ENCODE results near the gene CGB2. TPM values are rescaled to one million over a fixed set of nuclear protein-coding genes. Genes with fewer than 3 reads are reported as not detected.
"Not testable (repeated sequence)": the region's sequence is repeated elsewhere in the genome, so short reads cannot be mapped to it uniquely, and the experiment has no call there.

Gene CGB2
- total RNA-seq: not detected

DNA sequence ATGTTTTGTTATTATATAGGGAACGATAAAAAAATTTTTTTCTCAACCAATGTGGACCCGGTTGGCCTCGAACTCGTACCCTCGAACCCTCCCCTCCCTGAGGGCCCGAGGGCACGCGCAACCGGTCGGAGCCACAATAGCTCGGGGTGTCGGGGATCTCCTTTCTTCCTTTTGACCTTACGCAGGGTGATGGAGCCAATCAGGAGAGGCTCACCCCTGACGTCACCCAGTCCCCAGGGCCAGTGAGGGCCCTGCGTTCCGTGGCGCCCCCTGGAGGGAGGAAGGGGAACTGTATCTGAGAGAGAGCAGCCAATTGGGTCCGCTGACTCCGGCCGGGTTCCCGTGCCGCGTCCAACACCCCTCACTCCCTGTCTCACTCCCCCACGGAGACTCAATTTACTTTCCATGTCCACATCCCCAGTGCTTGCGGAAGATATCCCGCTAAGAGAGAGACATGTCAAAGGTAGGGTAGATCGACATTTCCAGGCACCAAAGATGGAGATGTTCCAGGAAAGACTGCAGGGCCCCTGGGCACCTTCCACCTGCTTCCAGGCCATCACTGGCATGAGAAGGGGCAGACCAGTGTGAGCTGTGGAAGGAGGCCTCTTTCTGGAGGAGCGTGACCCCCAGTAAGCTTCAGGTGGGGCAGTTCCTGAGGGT, at the start of gene CGB2:
TSS of gene CGB2 (plus strand) at position 249 of the 660 bp plus-strand sequence. CDS start at position 455, 206 bp downstream.
- H3K27ac ChIP-seq; in situ Hi-C loops (cut with MboI; ENCODE audit: low pct_ligation_motif_present in 1 of 4, low pct_unique_long_range_greater_than_20kb in 1 of 4, low sequenced_read_pairs in 3 of 4); H3K4me1 ChIP-seq; H3K36me3 ChIP-seq; H3K27me3 ChIP-seq; DNase-seq; H3K9me3 ChIP-seq; H3K4me3 ChIP-seq; intact Hi-C loops (cut with DNase I; ENCODE audit: low total_unique reads): not testable (repeated sequence)
- TF ChIP-seq, protein P1, sequence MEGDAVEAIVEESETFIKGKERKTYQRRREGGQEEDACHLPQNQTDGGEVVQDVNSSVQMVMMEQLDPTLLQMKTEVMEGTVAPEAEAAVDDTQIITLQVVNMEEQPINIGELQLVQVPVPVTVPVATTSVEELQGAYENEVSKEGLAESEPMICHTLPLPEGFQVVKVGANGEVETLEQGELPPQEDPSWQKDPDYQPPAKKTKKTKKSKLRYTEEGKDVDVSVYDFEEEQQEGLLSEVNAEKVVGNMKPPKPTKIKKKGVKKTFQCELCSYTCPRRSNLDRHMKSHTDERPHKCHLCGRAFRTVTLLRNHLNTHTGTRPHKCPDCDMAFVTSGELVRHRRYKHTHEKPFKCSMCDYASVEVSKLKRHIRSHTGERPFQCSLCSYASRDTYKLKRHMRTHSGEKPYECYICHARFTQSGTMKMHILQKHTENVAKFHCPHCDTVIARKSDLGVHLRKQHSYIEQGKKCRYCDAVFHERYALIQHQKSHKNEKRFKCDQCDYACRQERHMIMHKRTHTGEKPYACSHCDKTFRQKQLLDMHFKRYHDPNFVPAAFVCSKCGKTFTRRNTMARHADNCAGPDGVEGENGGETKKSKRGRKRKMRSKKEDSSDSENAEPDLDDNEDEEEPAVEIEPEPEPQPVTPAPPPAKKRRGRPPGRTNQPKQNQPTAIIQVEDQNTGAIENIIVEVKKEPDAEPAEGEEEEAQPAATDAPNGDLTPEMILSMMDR (IDR thresholded peaks at IDR 0.05): peak in 1 of 5 experiments; percentile 26
- 45 to 93% methylated on average over 2 to 26 of the region's 28 CpGs for WGBS, 2 donors (ENCODE audit: low coverage in 1 of 2)

DNA sequence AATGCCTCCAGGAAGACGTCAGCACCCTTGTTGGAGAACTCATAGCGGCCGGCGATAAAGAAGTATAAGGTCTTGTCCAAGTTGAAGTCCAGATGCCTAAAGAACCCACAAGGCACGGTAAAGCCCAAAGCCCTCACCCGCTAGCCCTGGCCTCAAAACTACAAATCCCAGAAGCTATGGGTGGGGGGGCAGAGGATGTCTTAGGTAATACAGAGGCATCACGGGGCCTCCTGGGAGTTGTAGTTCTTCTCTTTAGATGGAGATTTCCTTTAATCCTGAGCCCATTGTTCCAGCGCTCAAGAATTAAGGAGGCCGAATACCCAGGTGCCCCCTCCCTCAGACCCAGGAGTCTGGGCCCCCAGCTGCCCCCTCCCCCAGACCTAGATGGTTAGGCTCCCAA, 49.4 kb upstream of the CGB2 start:
- intact Hi-C loops (cut with DNase I; ENCODE audit: low total_unique reads) (no loop called here), in situ Hi-C loops (cut with MboI; ENCODE audit: low pct_ligation_motif_present in 1 of 4, low pct_unique_long_range_greater_than_20kb in 1 of 4, low sequenced_read_pairs in 3 of 4) (no loop called here)
- TF ChIP-seq EP300 (IDR thresholded peaks at IDR 0.05; ENCODE audit: low read depth) (no peak), POLR2AphosphoS5 (IDR thresholded peaks at IDR 0.05) (no peak), POLR2A (IDR thresholded peaks at IDR 0.05) (no peak)
- TF ChIP-seq, protein P1 (IDR thresholded peaks at IDR 0.05): no peak
- H3K4me3 ChIP-seq: no peak overlapping the region
- H3K27me3 ChIP-seq: no peaks in the 10 kb centered on the region
- H3K9me3 ChIP-seq: no peaks in the 10 kb centered on the region
- 87% methylated on average over 9 of the region's 9 CpGs; no CpG with 5 or more reads in 1 of the 2 donors for WGBS, 2 donors (ENCODE audit: low coverage in 1 of 2)
- H3K4me1 ChIP-seq: peaks cover under 1 to 8% (median 4%) of the 10 kb centered on the region in 4 donors
- no peak overlapping the region for H3K27ac ChIP-seq
- DNase-seq: no peak
- peaks cover 0 to 35% (median 12%) of the 10 kb centered on the region in 4 donors for H3K36me3 ChIP-seq

DNA sequence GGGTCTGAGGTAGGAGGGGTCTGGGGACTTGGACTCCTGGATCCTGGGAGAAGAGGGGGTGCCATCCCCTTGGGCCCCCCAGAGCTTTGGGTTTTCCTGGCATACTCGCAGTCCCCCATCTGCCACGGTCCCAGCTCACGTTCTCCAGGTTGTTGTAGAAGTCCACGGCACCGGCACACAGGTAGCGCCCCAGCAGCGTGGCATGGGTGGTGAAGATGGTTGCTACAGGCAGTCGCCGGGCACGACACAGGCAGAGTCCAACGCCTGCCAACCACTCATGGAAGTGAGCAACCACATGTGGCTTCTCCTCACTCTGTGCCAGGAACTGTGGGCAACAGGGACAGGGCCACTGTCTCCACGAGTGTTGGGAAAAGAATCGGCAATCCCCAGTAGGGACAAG, 46.0 kb upstream of the CGB2 start:
- in situ Hi-C loops (cut with MboI; ENCODE audit: low pct_ligation_motif_present in 1 of 4, low pct_unique_long_range_greater_than_20kb in 1 of 4, low sequenced_read_pairs in 3 of 4) (no loop called here), intact Hi-C loops (cut with DNase I; ENCODE audit: low total_unique reads) (no loop called here)
- TF ChIP-seq EP300 (IDR thresholded peaks at IDR 0.05; ENCODE audit: low read depth) (no peak), POLR2AphosphoS5 (IDR thresholded peaks at IDR 0.05) (no peak), POLR2A (IDR thresholded peaks at IDR 0.05) (no peak)
- TF ChIP-seq, protein P1 (IDR thresholded peaks at IDR 0.05): no peak
- Histone ChIP-seq H3K36me3 (peaks cover 0 to 39% (median 11%) of the 10 kb centered on the region in 4 donors), H3K4me1 (peaks cover 0 to 3% (median 1%) of the 10 kb centered on the region in 4 donors), H3K9me3 (no peaks in the 10 kb centered on the region), H3K27me3 (no peaks in the 10 kb centered on the region), H3K27ac (no peak overlapping the region), H3K4me3 (no peak overlapping the region)
- no peak for DNase-seq
- WGBS, 2 donors (ENCODE audit: low coverage in 1 of 2): 96% methylated on average over 13 of the region's 13 CpGs; no CpG with 5 or more reads in 1 of the 2 donors

DNA sequence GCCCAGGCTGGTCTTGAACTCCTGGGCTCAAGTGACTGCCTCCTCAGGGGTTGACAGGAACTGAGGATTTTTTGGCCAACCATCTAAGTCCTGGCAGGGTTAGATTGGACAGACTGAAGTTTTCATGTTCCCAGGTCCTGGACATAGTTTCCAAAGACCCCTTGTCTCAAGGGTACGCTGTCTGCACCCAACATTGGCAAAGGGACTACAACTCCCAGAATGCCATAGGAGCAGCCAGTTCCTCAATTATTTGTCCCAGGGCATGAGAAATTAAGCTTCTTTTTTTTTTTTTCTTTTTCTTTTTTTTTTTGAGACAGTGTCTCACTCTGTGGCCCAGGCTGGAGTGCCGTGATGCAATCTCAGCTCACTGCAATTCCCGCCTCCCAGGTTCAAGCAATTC, 45.5 kb upstream of the CGB2 start:
- in situ Hi-C loops (cut with MboI; ENCODE audit: low pct_ligation_motif_present in 1 of 4, low pct_unique_long_range_greater_than_20kb in 1 of 4, low sequenced_read_pairs in 3 of 4) (no loop called here), intact Hi-C loops (cut with DNase I; ENCODE audit: low total_unique reads) (no loop called here)
- H3K27ac ChIP-seq: no peak overlapping the region
- TF ChIP-seq POLR2AphosphoS5 (IDR thresholded peaks at IDR 0.05) (no peak), EP300 (IDR thresholded peaks at IDR 0.05; ENCODE audit: low read depth) (no peak), POLR2A (IDR thresholded peaks at IDR 0.05) (no peak)
- TF ChIP-seq, protein P1 (IDR thresholded peaks at IDR 0.05): no peak
- 100% methylated on average over 1 to 3 of the region's 3 CpGs for WGBS, 2 donors (ENCODE audit: low coverage in 1 of 2)
- DNase-seq: no peak
- no peaks in the 10 kb centered on the region for H3K9me3 ChIP-seq
- H3K27me3 ChIP-seq: no peaks in the 10 kb centered on the region
- no peak overlapping the region for H3K4me3 ChIP-seq
- H3K36me3 ChIP-seq: peaks cover 0 to 39% (median 8%) of the 10 kb centered on the region in 4 donors
- H3K4me1 ChIP-seq: peaks cover 1 to 8% (median 5%) of the 10 kb centered on the region in 4 donors
